K562 (cell line): ENCODE data around the gene LDLRAD1. TPM values are rescaled to one million over a fixed set of nuclear protein-coding genes. Genes with fewer than 3 reads are reported as not detected.

Source experiments
- ELK3 ChIP-seq: fragments of 450-650 bp; formaldehyde crosslinking; IDR thresholded peaks from 2 replicates; pipeline ENCODE4 v1.4.0; 2020; ENCODE audit warnings: mild to moderate bottlenecking
- GATAD2B ChIP-seq: fragments of 450-650 bp; IDR thresholded peaks from 2 replicates; pipeline ENCODE4 v1.6.1; 2017; ENCODE audit warnings: mild to moderate bottlenecking, borderline replicate concordance
- KLF13 ChIP-seq: fragments of 450-650 bp; IDR thresholded peaks from 2 replicates; pipeline ENCODE4 v1.6.1; 2016; ENCODE audit warnings: missing genetic modification characterization, low read depth, mild to moderate bottlenecking, missing compliant biosample characterization, moderate library complexity, borderline replicate concordance
- NELFE ChIP-seq: IDR thresholded peaks from 2 replicates; pipeline ENCODE4 v1.6.1; 2011; ENCODE audit warnings: mild to moderate bottlenecking; ENCODE audit not compliant: insufficient read depth, insufficient read length
- RREB1 ChIP-seq: fragments of 250-450 bp; sonication (Bioruptor Pico); IDR thresholded peaks from 2 replicates; pipeline ENCODE4 v1.4.0; 2020
- TFE3 ChIP-seq: fragments of 450-650 bp; formaldehyde crosslinking; IDR thresholded peaks from 2 replicates; pipeline ENCODE4 v1.4.0; 2020; ENCODE audit warnings: mild to moderate bottlenecking, mixed read lengths
- ZC3H4 ChIP-seq: sonication (generic); formaldehyde crosslinking; IDR thresholded peaks from 2 replicates; pipeline ENCODE4 v1.9.0; 2021; ENCODE audit warnings: missing genetic modification reagents, borderline replicate concordance
- polyA plus RNA-seq, 8 experiments: library from polyadenylated mRNA; depleted of rRNA in 4 of 8; stranded (reverse) in 5 of 8; unstranded in 3 of 8; fragments of >200 nt; fragmentation: Nextera tagmentation in 2 of 8; fragmentation: Illumina TruSeq in 1 of 8; extraction: Ambion mirVana in 2 of 8; extraction: Trizol in 1 of 8; gene quantifications; 2 replicates each; pipeline versions ENCODE4 v1.2.1 to v1.2.3, GENCODE V29; 2011 to 2014; ENCODE audit warnings: inconsistent platforms in 1 of 8, missing spikeins in 1 of 8
- total RNA-seq, 7 experiments: library from RNA; depleted of rRNA in 6 of 7; stranded (reverse); fragments of >200 nt in 6 of 7; fragmentation: Illumina TruSeq in 2 of 7; extraction: Trizol in 2 of 7; gene quantifications; 2 replicates each; pipeline versions ENCODE4 v1.2.1 to v1.2.3, GENCODE V29; 2011 to 2021; ENCODE audit warnings: low replicate concordance in 1 of 7

Gene LDLRAD1
- total and polyA plus RNA-seq, 9 of the 15 experiments (the other 6 are each of a cell fraction or from before 2014, with no cell fraction given), result not detected

- TF ChIP-seq TFE3 (CRISPR knock-in tag), result no peak
- TF ChIP-seq ZC3H4 (CRISPR knock-in tag), result no peak
- TF ChIP-seq ELK3, result no peak
- no peak for TF ChIP-seq NELFE
- TF ChIP-seq GATAD2B, result no peak
- no peak for TF ChIP-seq RREB1 (CRISPR knock-in tag)
- no peak for TF ChIP-seq KLF13
These were observed 33.3 kb downstream of the LDLRAD1 start (continued) for GRCh38 chr1:53984726-53985125.
